ENCODE measurements around the gene A1BG. TPM values are rescaled to one million over a fixed set of nuclear protein-coding genes. Genes with fewer than 3 reads are reported as not detected.

A1BG gene
- total and polyA plus RNA-seq, 2 of the 8 experiments (the other 6 are each of a cell fraction or from before 2014, with no cell fraction given), result 20.8 to 69.6 TPM

DNA sequence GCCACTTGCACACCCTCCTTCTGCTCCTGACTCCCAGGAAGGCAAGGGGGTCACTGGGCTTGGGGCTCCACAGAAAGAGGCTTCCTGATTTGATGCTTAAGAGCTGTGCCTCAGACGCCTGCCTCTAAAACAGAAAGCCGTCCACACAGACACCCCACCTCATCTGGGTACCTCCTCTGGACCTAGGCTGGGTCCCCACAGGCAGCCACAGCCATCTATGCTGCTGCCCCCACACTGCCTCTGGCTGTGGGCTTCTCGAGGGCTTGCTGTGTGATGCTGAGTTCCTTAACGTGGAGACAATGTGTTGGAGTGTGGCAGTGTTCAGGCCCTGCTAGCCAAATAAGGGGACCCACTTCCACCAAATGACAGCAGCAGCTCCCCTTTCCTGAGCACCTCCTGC is 35.0 kb downstream of the A1BG start (continued):
- TF ChIP-seq, protein P1, sequence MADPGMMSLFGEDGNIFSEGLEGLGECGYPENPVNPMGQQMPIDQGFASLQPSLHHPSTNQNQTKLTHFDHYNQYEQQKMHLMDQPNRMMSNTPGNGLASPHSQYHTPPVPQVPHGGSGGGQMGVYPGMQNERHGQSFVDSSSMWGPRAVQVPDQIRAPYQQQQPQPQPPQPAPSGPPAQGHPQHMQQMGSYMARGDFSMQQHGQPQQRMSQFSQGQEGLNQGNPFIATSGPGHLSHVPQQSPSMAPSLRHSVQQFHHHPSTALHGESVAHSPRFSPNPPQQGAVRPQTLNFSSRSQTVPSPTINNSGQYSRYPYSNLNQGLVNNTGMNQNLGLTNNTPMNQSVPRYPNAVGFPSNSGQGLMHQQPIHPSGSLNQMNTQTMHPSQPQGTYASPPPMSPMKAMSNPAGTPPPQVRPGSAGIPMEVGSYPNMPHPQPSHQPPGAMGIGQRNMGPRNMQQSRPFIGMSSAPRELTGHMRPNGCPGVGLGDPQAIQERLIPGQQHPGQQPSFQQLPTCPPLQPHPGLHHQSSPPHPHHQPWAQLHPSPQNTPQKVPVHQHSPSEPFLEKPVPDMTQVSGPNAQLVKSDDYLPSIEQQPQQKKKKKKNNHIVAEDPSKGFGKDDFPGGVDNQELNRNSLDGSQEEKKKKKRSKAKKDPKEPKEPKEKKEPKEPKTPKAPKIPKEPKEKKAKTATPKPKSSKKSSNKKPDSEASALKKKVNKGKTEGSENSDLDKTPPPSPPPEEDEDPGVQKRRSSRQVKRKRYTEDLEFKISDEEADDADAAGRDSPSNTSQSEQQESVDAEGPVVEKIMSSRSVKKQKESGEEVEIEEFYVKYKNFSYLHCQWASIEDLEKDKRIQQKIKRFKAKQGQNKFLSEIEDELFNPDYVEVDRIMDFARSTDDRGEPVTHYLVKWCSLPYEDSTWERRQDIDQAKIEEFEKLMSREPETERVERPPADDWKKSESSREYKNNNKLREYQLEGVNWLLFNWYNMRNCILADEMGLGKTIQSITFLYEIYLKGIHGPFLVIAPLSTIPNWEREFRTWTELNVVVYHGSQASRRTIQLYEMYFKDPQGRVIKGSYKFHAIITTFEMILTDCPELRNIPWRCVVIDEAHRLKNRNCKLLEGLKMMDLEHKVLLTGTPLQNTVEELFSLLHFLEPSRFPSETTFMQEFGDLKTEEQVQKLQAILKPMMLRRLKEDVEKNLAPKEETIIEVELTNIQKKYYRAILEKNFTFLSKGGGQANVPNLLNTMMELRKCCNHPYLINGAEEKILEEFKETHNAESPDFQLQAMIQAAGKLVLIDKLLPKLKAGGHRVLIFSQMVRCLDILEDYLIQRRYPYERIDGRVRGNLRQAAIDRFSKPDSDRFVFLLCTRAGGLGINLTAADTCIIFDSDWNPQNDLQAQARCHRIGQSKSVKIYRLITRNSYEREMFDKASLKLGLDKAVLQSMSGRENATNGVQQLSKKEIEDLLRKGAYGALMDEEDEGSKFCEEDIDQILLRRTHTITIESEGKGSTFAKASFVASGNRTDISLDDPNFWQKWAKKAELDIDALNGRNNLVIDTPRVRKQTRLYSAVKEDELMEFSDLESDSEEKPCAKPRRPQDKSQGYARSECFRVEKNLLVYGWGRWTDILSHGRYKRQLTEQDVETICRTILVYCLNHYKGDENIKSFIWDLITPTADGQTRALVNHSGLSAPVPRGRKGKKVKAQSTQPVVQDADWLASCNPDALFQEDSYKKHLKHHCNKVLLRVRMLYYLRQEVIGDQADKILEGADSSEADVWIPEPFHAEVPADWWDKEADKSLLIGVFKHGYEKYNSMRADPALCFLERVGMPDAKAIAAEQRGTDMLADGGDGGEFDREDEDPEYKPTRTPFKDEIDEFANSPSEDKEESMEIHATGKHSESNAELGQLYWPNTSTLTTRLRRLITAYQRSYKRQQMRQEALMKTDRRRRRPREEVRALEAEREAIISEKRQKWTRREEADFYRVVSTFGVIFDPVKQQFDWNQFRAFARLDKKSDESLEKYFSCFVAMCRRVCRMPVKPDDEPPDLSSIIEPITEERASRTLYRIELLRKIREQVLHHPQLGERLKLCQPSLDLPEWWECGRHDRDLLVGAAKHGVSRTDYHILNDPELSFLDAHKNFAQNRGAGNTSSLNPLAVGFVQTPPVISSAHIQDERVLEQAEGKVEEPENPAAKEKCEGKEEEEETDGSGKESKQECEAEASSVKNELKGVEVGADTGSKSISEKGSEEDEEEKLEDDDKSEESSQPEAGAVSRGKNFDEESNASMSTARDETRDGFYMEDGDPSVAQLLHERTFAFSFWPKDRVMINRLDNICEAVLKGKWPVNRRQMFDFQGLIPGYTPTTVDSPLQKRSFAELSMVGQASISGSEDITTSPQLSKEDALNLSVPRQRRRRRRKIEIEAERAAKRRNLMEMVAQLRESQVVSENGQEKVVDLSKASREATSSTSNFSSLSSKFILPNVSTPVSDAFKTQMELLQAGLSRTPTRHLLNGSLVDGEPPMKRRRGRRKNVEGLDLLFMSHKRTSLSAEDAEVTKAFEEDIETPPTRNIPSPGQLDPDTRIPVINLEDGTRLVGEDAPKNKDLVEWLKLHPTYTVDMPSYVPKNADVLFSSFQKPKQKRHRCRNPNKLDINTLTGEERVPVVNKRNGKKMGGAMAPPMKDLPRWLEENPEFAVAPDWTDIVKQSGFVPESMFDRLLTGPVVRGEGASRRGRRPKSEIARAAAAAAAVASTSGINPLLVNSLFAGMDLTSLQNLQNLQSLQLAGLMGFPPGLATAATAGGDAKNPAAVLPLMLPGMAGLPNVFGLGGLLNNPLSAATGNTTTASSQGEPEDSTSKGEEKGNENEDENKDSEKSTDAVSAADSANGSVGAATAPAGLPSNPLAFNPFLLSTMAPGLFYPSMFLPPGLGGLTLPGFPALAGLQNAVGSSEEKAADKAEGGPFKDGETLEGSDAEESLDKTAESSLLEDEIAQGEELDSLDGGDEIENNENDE (IDR thresholded peaks at IDR 0.05; ENCODE audit: insufficient replicate concordance, low read length), result no peak
- TF ChIP-seq CHD1 (IDR thresholded peaks at IDR 0.05; ENCODE audit: low read depth, low read length), result no peak
- no peak for TF ChIP-seq EGR1 (IDR thresholded peaks at IDR 0.05; ENCODE audit: borderline replicate concordance, low read depth, low read length)
- TF ChIP-seq TBP (IDR thresholded peaks at IDR 0.05; ENCODE audit: low read depth, low read length), result no peak
- no peak for TF ChIP-seq NANOG (IDR thresholded peaks at IDR 0.05; ENCODE audit: insufficient read depth, low read depth, low read length, poor library complexity, severe bottlenecking)
- TF ChIP-seq HDAC2 (IDR thresholded peaks at IDR 0.05; ENCODE audit: borderline replicate concordance in 1 of 2, low read depth in 2 of 2, low read length in 2 of 2), result no peak
- TF ChIP-seq CBX5 (IDR thresholded peaks at IDR 0.05; ENCODE audit: low read depth, low read length), result no peak
- no peak for TF ChIP-seq POLR2A (IDR thresholded peaks at IDR 0.05; ENCODE audit: control extremely low read depth in 1 of 2, low read depth in 2 of 2, low read length in 2 of 2)
- no peak for TF ChIP-seq RBBP5 (IDR thresholded peaks at IDR 0.05; ENCODE audit: borderline replicate concordance, low read depth, low read length)
- no peak for TF ChIP-seq TAF1 (IDR thresholded peaks at IDR 0.05; ENCODE audit: low read depth, low read length)
- TF ChIP-seq RNF2 (IDR thresholded peaks at IDR 0.05; ENCODE audit: borderline replicate concordance, low read depth, low read length, missing control alignments, poor library complexity, severe bottlenecking), result no peak
- TF ChIP-seq SP2 (IDR thresholded peaks at IDR 0.05; ENCODE audit: low read length), result no peak
